COLO668 (cell line): ENCODE results near the gene RAN.
"Not testable (repeated sequence)": the region's sequence is repeated elsewhere in the genome, so short reads cannot be mapped to it uniquely, and the experiment has no call there.

Experiments used
- DNase-seq: peaks from one replicate; lab custom pipeline; 2025; ENCODE audit not compliant: unreplicated experiment; lab: John Stamatoyannopoulos, UW

RAN gene

GRCh38 chr12:130878193-130879185 lies 6.6 kb downstream of the RAN start:
- no peak for DNase-seq

- no peak for DNase-seq
Measured at GRCh38 chr12:130879212-130879686, 7.4 kb downstream of the RAN start.

GRCh38 chr12:130879781-130880389 lies 8.0 kb downstream of the RAN start:
- no peak for DNase-seq

GRCh38 chr12:130880411-130880885 lies 8.6 kb downstream of the RAN start:
- DNase-seq = no peak

- DNase-seq = no peak
Measured at GRCh38 chr12:130881046-130881445, 9.2 kb downstream of the RAN start.

- no peak for DNase-seq
Measured at GRCh38 chr12:130881548-130881947, 9.7 kb downstream of the RAN start.

- DNase-seq = not testable (repeated sequence)
Measured at GRCh38 chr12:130887190-130887589, 15.3 kb downstream of the RAN start.

GRCh38 chr12:130904064-130904463 lies 32.2 kb downstream of the RAN start:
- DNase-seq = no peak

- not testable (repeated sequence) for DNase-seq
Measured at GRCh38 chr12:130904936-130905455, 33.1 kb downstream of the RAN start.

- DNase-seq = no peak
Measured at GRCh38 chr12:130909111-130909510, 37.2 kb downstream of the RAN start.

- DNase-seq = no peak
Measured at GRCh38 chr12:130911193-130911592, 39.3 kb downstream of the RAN start.

- DNase-seq = no peak
Measured at GRCh38 chr12:130911933-130912332, 40.1 kb downstream of the RAN start.

- peak; percentile 56 for DNase-seq
Measured at GRCh38 chr12:130916241-130916911, 44.5 kb downstream of the RAN start.

GRCh38 chr12:130917607-130918006 lies 45.7 kb downstream of the RAN start:
- no peak for DNase-seq

- DNase-seq = no peak
Measured at GRCh38 chr12:130919086-130919485, 47.2 kb downstream of the RAN start.

GRCh38 chr12:130920119-130920703 lies 48.3 kb downstream of the RAN start:
- DNase-seq = no peak

GRCh38 chr12:130920723-130921381 lies 49.0 kb downstream of the RAN start:
- no peak for DNase-seq

- no peak for DNase-seq
Measured at GRCh38 chr12:130922511-130922953, 50.7 kb downstream of the RAN start.

- DNase-seq = no peak
Measured at GRCh38 chr12:130924966-130925665, 53.2 kb downstream of the RAN start.

GRCh38 chr12:130925666-130926015 lies 53.8 kb downstream of the RAN start:
- no peak for DNase-seq
